GM21381 (cell line): Measurements from ENCODE around the gene ZDHHC1.

ENCODE experiments used
- ATAC-seq: cut with Tn5 transposase; IDR thresholded peaks from one replicate; pipeline ENCODE4 v1.9.1; 2021; ENCODE audit warnings: mild to moderate bottlenecking, moderate library complexity; ENCODE audit not compliant: unreplicated experiment

Gene ZDHHC1

GRCh38 chr16:67396159-67397035, 19.9 kb downstream of the ZDHHC1 start:
- ATAC-seq = no peak

GRCh38 chr16:67395458-67396158, 20.7 kb downstream of the ZDHHC1 start:
- ATAC-seq = no peak

DNA sequence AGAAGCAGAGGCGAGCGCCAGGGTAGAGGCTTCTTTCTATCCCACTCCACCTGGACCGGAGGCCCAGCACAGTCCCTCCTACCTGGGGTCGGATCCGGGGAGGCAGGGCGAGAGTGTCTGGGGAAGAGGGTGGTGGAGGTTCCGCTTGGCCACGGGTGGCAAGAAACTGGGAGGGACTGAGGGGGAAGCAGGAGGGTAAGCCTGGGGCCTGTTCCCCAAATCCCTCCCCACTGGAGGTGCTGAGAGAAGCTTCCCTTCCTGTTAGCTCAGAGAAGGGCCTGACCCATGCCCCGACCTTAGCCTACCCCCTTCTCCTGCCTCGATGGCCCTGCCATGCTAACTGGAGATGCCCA, 21.2 kb downstream of the ZDHHC1 start:
- ATAC-seq = no peak

DNA sequence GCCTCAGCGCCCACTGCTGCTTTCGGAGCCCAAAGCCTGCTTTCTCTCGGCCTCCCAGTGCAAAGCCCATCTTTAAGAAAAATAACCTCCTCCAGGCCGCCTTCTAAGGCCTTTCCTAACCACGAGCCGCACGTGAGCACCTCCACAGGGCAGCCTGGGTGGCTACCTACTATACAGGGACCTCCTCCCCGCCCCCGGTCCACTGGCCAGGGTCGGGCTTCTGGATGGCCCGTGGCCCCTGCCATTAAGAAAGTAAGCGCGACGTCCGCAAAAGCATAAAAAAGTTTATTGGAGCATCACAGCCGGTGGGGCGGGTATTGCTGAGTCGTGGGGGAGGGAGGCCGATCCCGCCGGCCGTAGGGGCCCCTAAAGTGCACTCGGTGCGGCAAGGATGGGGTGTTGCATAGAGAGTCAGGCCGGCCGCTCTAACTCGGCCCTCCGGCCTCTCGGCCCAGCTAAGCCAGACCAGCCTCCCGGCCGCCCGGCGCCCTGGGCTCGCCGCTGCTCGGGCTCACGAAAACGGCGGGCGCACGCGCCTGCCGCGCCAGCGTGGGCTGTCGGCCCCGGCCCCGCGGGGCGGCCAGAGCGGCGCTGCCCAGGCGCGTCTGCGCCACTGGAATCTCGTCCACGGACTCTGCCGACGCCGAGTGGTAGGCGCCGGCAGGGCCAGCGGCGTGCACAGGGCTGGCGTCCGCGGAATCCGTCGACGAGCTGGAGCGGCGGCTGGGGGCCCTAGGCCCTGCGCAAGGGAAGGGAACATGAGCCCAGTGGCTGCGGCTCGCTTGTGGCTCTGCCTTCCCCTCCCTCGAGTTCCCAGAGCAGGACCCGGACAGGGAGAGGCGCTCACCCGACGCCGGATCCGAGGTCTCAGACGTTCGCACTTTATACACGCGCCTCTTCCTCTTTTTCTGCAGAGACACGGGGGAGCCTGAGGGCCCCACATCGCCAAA, 21.8 kb downstream of the ZDHHC1 start:
- no peak for ATAC-seq

- no peak for ATAC-seq
These were observed 22.5 kb downstream of the ZDHHC1 start for GRCh38 chr16:67393788-67394154.

DNA sequence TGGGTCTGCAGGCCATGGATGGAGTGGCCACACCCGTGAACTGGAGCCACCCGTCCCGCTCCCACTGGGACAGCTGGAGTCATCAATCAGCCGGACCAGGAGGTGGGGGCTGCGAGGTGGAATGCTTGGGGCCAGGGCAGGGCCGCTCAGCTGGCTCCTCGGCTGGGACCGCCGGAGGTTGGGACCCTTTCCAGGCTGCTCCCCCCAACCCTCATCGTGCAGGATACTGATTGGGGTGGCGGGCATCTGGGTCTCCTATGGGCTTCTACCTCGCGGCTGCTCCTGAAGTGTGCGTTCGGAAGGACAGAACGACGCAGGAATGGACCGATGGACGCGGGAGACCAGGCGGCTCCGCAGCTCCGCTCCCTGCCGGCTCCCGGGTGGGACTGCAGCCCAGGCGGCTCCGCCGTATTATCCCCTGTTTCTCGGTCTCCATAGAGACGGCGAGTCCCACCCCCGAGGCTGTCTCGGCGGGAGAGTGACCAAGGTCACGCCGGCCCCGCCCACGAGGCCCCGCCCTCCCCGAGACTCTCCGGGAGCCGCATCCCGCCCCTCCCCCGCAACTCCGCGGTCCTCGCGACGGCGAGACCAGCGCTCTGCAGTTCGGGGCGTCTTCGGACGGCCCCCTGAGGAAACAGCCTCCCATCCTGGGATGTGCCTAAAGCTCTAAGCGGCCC, 23.0 kb downstream of the ZDHHC1 start, which contains the start of gene TPPP3:
TPPP3 (minus strand) TSS at position 388 of the 677 bp plus-strand sequence. CDS start 2,387 bp downstream, outside the sequence.
- ATAC-seq = no peak

GRCh38 chr16:67392301-67393059, 23.8 kb downstream of the ZDHHC1 start:
- ATAC-seq = no peak

- ATAC-seq = no peak
These were observed 24.6 kb downstream of the ZDHHC1 start for GRCh38 chr16:67391424-67392300.

GRCh38 chr16:67390816-67391423, 25.4 kb downstream of the ZDHHC1 start:
- no peak for ATAC-seq

GRCh38 chr16:67389911-67390815, 26.1 kb downstream of the ZDHHC1 start:
- ATAC-seq = no peak

DNA sequence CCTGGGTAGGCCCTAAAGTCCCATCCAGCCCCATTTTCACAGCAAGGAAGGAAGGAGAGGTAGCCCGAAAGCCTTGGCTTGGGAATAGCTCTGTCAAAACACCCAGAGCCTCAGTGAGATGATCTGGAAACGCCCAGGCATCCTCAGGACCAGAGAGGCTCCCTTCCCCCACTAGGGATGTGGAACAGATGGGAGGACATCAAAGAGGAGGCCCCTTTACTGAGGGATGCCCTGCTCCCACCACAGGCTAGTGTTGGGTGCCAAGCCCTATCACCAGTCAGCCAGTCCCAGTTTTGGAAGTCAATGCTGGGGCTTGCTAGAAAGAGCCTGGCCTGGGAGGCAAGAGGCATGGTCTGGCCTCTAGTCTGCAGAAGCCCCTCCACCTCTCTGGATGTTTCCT, 27.7 kb downstream of the ZDHHC1 start:
- no peak for ATAC-seq

GRCh38 chr16:67388191-67388590, 28.1 kb downstream of the ZDHHC1 start:
- ATAC-seq = no peak

- ATAC-seq = no peak
These were observed 28.7 kb downstream of the ZDHHC1 start for GRCh38 chr16:67387479-67388079.

GRCh38 chr16:67386861-67387455, 29.3 kb downstream of the ZDHHC1 start:
- ATAC-seq = no peak

DNA sequence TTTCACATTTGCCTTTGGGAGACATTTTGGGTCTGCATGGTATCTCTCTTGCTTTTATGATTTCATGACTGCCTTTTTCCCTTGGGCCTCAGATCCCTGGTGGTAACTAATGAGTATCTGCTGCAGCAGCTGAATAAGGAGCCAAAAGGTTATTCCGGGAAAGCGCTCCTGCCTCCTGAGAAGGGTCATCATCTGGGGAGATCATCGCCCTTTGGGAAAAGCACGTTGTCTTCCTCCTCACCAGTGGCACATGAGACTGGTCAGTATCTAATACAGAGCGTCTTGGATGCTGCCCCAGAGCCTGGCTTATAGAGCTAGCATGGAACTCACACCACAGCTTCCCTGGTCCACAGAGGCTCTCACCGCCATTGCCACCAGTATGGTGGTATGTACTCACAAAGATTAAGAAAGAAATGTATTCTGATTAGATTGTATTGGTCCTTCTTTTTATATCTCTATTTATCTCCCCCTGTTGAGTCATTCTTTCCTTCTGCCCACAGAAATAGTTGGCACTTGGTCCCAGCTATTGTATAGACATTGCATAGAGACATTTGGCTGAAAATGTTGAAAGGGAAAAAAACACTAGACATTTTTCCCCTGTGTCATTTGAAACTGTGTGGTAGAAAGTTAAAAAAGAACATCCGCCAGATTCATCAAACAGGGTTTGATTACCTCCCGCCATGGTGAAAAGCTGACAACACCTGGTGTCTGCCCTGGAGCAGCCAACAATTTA, 31.3 kb downstream of the ZDHHC1 start:
- ATAC-seq = no peak

GRCh38 chr16:67383284-67383683, 33.0 kb downstream of the ZDHHC1 start:
- no peak for ATAC-seq
